Ammon's horn (tissue), 1 donor: ENCODE data around the gene PGLYRP4.

Source experiments
- DNase-seq: peaks from one replicate; pipeline ENCODE4 v3.0.0-alpha.2; 2016; ENCODE audit warnings: low spot score

Gene PGLYRP4, protein sequence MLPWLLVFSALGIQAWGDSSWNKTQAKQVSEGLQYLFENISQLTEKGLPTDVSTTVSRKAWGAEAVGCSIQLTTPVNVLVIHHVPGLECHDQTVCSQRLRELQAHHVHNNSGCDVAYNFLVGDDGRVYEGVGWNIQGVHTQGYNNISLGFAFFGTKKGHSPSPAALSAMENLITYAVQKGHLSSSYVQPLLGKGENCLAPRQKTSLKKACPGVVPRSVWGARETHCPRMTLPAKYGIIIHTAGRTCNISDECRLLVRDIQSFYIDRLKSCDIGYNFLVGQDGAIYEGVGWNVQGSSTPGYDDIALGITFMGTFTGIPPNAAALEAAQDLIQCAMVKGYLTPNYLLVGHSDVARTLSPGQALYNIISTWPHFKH

DNA sequence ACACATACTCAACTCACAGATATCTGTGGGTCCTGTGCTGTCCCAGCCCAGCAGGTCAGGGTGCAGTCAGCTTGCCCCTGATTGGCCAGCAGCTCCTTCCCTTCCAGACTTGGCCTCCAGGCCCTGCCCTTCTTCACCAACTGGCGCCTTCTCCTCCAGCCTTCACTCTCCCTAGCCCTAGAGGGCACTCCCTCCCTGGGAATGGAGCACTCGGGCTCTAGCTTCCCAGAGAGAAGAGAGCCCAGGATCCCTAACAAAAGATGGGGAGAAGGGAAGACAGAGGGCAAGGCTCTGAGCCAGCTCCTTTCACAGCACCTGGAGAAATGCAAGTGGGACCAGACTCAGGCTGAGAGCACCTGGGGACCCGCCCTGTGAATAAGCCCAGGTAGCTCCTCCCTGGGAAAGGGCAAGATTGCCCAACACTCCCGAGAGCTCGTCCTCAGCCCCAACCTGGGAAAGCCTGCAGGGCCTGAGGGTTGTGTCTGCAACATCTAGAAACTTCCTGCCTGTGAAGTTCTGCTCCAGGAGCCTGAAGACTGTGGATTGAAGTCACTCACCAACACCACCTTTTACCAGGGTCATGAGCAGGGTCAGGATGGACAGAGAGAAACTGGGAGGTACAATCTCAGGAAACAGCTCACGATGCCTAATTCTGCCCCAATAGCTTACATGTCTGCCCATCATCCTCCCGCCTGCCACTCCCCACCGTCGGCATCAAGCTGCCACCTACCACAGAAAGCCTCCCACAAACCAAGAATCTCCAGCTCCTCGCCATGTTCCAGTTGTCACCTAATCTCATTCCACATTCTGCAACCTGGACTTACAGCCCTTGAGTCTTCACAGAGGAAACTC, at the start of gene PGLYRP4:
Gene PGLYRP4 (minus strand): TSS at position 331 of the 852 bp plus-strand sequence. CDS start 909 bp downstream, outside the sequence.
- DNase-seq = no peak

DNA sequence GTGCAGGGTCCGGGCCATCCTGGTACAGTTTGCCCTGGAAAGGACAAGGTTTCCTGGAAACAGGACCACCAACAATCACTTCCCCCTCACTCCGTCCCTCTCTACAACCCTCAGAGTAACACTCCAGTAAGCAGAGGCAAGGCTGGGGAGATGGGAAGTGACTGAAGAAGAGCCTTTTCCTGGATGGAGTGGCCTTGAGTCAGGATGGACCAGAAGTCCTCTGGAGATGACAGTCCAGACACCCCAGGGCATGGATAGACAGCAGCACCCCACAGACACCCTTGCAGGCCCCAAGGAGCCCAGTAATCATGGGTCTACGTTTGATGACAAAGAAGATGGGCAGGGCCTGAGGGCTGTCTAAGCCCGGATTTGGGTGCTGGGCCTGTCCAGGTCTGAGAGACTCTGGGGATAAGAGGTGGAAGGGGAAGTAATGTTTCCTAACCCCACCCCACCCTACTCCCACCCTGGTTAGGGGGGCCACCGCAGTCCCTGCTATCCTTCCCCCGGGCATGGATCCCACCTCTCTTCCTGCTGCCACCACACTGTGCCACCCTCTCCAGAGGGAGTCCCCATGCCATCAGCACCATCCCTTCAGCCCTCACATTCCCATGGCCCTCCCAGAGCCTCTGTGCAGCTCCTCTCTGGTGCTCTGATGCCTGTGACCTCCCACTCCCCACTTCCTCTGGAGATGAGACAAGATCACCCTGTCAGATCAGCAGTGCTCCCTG, 49.4 kb upstream of the PGLYRP4 start:
- no peak for DNase-seq

- DNase-seq = no peak
Measured at GRCh38 chr1:153397051-153397923, 48.6 kb upstream of the PGLYRP4 start.

GRCh38 chr1:153396461-153396860, 47.8 kb upstream of the PGLYRP4 start:
- DNase-seq = no peak

GRCh38 chr1:153395776-153396175, 47.1 kb upstream of the PGLYRP4 start:
- no peak for DNase-seq

GRCh38 chr1:153395136-153395685, 46.6 kb upstream of the PGLYRP4 start:
- peak; percentile 40 for DNase-seq

GRCh38 chr1:153394391-153394790, 45.8 kb upstream of the PGLYRP4 start:
- DNase-seq = no peak

DNA sequence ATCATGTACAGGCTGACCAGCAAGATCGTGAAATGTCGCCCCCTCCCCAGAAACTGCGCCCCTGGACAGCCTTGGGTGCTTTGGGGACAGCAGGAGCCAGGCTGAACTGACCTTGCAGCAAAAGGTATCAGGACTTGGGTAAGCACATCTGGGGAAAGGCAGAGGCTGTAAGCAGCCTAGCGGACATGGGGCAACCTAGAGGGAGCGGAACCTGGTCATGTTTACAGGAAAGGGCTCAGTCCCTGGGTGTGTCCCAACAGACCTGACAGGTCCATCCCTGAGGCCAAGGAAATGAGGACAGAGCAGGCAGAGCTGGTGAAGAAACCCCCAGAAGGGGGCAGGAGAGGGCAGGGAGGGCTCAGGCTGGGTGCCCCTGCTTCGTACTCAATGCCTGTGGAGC, 45.3 kb upstream of the PGLYRP4 start:
- DNase-seq = no peak

DNA sequence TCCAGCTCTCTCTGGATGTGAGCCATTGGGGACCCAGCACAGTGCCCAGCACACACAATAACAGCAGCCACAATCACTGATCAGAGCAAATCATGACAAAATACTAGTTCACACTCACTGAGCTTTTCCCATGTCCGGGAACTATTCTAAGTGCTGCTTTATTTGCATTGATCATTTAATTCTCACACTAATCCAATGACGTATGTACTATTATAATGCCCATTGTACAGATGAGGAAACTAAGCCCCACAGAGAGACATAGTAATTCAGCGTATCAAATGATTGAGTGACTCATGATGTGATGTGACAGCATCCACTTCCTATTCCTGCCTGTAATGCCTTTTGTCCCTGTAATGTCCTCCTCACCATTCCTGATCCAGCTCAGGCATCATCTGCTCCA, 44.2 kb upstream of the PGLYRP4 start:
- DNase-seq = no peak

- no peak for DNase-seq
Measured at GRCh38 chr1:153392258-153392657, 43.6 kb upstream of the PGLYRP4 start.

DNA sequence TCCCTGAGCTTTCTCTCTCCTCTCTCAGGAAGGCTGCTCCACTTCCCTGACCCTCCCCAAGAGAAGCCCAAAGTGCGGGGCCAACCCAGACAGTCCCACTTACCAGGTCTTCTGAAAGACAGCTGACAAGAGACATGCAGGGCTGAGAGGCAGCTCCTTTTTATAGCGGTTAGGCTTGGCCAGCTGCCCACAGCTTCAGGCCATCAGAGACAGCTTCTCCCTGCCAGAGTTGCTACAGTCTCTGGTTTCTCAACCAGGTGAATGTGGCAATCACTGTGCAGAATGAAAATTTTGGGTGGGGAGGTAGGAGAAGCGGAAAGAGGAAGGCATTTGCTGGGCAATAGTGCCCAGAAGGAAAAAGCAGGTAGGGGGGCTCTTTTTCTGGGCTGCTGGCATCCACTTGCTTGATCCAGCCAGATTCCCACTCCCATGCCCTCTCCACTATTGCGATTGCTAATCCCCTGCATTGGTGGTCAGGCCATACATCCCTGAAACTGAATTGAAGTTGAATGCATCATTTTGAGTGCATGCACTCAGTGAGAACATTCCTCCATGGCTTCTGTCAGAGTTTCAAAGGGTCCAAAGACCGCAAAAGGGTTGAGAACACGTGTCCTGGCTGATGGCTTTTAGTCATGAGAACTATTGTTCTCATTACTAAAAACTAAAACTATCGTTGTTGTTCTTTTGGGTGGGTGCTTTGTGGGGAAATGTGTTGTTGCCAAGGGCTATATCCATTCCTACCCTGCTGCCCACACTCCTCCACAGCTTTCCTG, 42.5 kb upstream of the PGLYRP4 start, which contains the start of gene S100A8:
Gene S100A8 (minus strand): TSS at position 136 of the 773 bp plus-strand sequence. CDS start 538 bp downstream, outside the sequence.
- peak; percentile 54 for DNase-seq

- no peak for DNase-seq
Measured at GRCh38 chr1:153389973-153390879, 41.6 kb upstream of the PGLYRP4 start.

DNA sequence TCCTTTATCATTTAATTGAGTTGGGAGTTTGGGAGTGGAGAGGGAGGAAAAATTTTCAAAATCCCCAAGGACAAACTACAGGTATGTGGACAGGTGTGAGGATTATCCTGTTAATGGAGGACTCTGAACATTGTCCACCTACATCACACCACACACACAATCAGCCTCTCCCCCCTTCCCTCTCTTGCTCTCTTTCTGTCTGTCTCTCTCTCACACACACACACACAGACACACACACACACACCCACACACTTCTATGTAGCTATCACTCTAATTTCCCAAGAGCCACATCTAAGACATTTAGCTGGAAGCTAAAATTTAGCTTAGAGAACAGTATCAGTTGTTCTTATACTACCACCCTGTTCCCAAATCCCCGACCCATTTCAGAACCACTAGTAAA, 40.8 kb upstream of the PGLYRP4 start:
- no peak for DNase-seq

GRCh38 chr1:153387785-153388184, 39.1 kb upstream of the PGLYRP4 start:
- DNase-seq = no peak

GRCh38 chr1:153387001-153387400, 38.4 kb upstream of the PGLYRP4 start:
- no peak for DNase-seq

- DNase-seq = peak; percentile 79
Measured at GRCh38 chr1:153386500-153386901, 37.9 kb upstream of the PGLYRP4 start.

DNA sequence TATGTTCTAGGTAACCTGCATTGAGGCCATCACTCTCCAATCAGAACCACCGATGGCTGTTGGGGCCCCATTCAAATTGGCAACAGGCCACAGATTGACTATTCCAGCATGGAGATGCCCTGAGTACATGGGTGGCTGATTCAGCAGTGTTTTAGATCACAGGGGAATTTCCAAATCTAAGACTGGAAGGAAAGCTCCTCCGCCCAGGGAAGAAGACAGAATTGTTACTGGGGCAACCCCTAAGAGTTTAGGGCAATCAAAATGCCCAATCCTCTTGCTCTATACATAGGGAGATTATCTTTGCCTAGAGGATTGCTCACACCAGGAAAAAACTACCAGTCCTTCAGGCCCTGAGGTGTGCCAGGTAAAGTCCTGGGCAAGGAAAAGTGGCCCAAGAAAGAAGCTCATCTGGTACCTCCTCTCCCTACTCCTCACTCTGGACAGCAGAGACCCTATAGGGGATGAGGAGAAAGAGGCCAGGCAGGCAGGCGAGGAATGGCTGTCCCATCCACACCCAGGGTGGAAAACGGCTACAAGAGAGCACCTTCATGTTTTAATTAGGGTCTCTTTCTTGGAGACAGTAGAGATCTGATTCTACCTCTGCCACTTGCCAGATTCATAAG, 36.4 kb upstream of the PGLYRP4 start:
- no peak for DNase-seq

DNA sequence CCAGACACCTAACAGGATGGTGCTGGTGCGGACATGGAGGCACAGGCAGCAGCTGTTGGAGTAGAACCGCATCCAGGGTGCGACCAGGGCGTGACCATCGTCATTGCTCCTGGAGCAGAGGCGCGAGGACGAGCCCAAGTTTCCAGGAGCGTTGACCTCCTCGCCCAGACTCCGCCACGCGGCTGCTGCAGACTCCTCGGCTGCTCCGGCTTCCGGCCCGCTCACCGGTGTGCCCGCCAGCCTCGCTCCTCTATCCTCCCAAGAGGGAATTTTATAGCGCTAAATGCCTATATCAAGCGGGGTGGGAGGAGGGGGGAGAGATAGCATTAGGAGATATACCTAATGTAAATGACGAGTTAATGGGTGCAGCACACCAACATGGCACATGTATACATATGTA, 32.1 kb upstream of the PGLYRP4 start:
- no peak for DNase-seq

DNA sequence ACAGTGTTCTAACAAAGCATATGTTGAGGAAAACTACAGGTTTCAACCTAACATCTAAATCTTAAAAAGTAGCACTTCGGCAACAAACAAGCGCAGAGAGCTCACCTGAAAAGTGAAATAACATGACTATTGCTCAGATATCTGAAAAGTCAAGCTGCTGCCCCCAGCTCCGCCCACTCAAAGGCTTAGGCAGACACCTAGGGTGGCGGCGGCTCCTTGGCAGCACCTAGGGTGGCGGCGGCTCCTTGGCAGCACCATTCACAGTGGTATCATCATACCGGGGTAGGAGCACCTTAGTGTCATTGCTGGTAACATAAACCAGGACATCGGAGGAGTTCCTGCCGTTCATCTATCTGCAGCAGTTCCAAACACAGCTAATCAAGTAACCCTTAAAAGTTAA, 30.9 kb upstream of the PGLYRP4 start:
- DNase-seq = no peak
